Measurements from ENCODE around the gene LYST.

- TF ChIP-seq CTCF (IDR thresholded peaks at IDR 0.05; ENCODE audit: insufficient read depth, low read length, poor library complexity, severe bottlenecking), result no peak
- TF ChIP-seq EZH2phosphoT487 (conservative IDR thresholded peaks at IDR 0.05; ENCODE audit: low read length), result no peak
These were observed 222.6 kb downstream of the LYST start for GRCh38 chr1:235643837-235644692.
